ENCODE measurements around the gene RPS27L. TPM values are rescaled to one million over a fixed set of nuclear protein-coding genes. Genes with fewer than 3 reads are reported as not detected.
A peak's percentile ranks its signal among the peaks of the same experiment; 100 is the strongest.

RPS27L gene
- total RNA-seq (97.3 and 134 TPM in 2 replicates), polyA plus RNA-seq (525 and 528 TPM in 2 replicates)

DNA sequence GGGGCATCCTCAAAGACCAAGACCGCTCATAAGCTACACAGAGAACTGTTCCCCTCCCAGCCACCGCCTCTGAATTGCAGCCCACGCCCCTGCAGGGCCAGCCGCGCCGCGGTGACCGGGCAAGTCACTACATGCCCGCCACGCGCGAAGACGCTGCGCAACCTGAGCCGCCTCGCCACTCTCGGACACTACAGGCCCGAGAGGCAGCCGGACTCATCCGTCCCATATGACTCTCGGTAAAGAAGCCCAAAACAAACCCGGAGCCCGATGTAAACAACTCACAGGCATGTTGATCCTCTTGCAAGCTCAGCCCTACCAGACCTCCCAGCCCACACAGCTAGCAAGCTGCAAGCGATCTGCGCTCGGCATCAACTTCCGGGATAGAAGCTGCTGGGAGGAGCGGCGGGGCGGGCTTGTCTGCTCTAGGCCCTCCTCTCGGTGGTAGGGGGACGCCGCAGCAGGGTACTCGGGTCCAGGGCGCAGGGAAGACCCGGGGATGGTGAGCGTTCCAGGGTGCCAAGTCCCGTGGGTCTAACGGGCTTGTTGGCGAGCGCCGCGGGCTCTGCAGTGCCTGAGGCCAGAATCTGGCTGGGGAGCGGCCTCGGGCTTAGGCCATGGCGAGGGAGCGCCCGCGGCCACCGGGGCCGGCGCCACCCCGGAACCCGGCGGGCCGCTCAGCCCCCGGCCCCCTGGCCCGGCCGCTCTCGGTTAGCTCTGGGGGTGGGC is at the start of gene RPS27L:
Gene RPS27L, minus strand, starts transcription at position 360 of the 726 bp plus-strand sequence. Its CDS starts 72 bp downstream, at position 288.
- peak within 1 kb of the TSS; percentile 90 for H3K4me3 ChIP-seq
- DNase-seq (ENCODE audit: low spot score), result peak; percentile 95
- peak within 1 kb of the TSS; percentile 73 for H2AFZ ChIP-seq
- H3K27ac ChIP-seq, result peak within 1 kb of the TSS; percentile 96
- WGBS (ENCODE audit: low lambda C conversion rate, missing lambda C conversion rate), result under 1% methylated on average over 58 of the region's 60 CpGs
- H3K4me2 ChIP-seq, result peak within 1 kb of the TSS; percentile 82
- H3K36me3 ChIP-seq (replicated peaks; ENCODE audit: insufficient read depth, low read depth), result peaks cover 8% of the 10 kb centered on the region
- no peak for TF ChIP-seq CTCF (IDR thresholded peaks at IDR 0.05; ENCODE audit: poor library complexity)
- no peak for TF ChIP-seq EZH2phosphoT487 (IDR thresholded peaks at IDR 0.05; ENCODE audit: low read depth, severe bottlenecking, unreplicated experiment)
- no peak for TF ChIP-seq EZH2 (IDR thresholded peaks at IDR 0.05; ENCODE audit: borderline replicate concordance)
- H4K20me1 ChIP-seq (ENCODE audit: insufficient read depth, poor library complexity, severe bottlenecking), result peaks cover 3% of the 10 kb centered on the region
- peaks cover 47% of the 10 kb centered on the region for H3K79me2 ChIP-seq
- no peaks in the 10 kb centered on the region for H3K9me3 ChIP-seq (ENCODE audit: low read depth)
- H3K27me3 ChIP-seq, result no peaks in the 10 kb centered on the region
- H3K4me1 ChIP-seq (ENCODE audit: insufficient read depth), result peaks cover 10% of the 10 kb centered on the region
- no peaks in the 10 kb centered on the region for H3K9me2 ChIP-seq (replicated peaks; ENCODE audit: insufficient read depth)

GRCh38 chr15:63206079-63206478 is 48.8 kb upstream of the RPS27L start:
- no peaks in the 10 kb centered on the region for H3K9me2 ChIP-seq (replicated peaks; ENCODE audit: insufficient read depth)
- H4K20me1 ChIP-seq (ENCODE audit: insufficient read depth, poor library complexity, severe bottlenecking), result no peaks in the 10 kb centered on the region
- H3K27me3 ChIP-seq, result no peaks in the 10 kb centered on the region
- no peak for TF ChIP-seq EZH2 (IDR thresholded peaks at IDR 0.05; ENCODE audit: borderline replicate concordance)
- no peak for TF ChIP-seq CTCF (IDR thresholded peaks at IDR 0.05; ENCODE audit: poor library complexity)
- no peak for TF ChIP-seq EZH2phosphoT487 (IDR thresholded peaks at IDR 0.05; ENCODE audit: low read depth, severe bottlenecking, unreplicated experiment)
- H3K9me3 ChIP-seq (ENCODE audit: low read depth), result no peaks in the 10 kb centered on the region
- peaks cover 22% of the 10 kb centered on the region for H3K4me1 ChIP-seq (ENCODE audit: insufficient read depth)
- H3K4me3 ChIP-seq, result no peak overlapping the region
- H2AFZ ChIP-seq, result no peak overlapping the region
- no peak overlapping the region for H3K4me2 ChIP-seq
- no peak for DNase-seq (ENCODE audit: low spot score)
- WGBS (ENCODE audit: low lambda C conversion rate, missing lambda C conversion rate), result 67% methylated on average over 2 of the region's 2 CpGs
- H3K27ac ChIP-seq, result no peak overlapping the region
- H3K79me2 ChIP-seq, result peaks cover 83% of the 10 kb centered on the region
- no peaks in the 10 kb centered on the region for H3K36me3 ChIP-seq (replicated peaks; ENCODE audit: insufficient read depth, low read depth)

GRCh38 chr15:63203451-63204090 is 46.3 kb upstream of the RPS27L start:
- Histone ChIP-seq H3K4me3 (no peak overlapping the region), H3K36me3 (replicated peaks; ENCODE audit: insufficient read depth, low read depth) (no peaks in the 10 kb centered on the region), H4K20me1 (ENCODE audit: insufficient read depth, poor library complexity, severe bottlenecking) (no peaks in the 10 kb centered on the region), H3K79me2 (peaks cover 78% of the 10 kb centered on the region), H3K9me2 (replicated peaks; ENCODE audit: insufficient read depth) (no peaks in the 10 kb centered on the region), H2AFZ (no peak overlapping the region), H3K4me2 (no peak overlapping the region), H3K9me3 (ENCODE audit: low read depth) (no peaks in the 10 kb centered on the region), H3K4me1 (ENCODE audit: insufficient read depth) (peaks cover 7% of the 10 kb centered on the region), H3K27ac (no peak overlapping the region), H3K27me3 (no peaks in the 10 kb centered on the region)
- WGBS (ENCODE audit: low lambda C conversion rate, missing lambda C conversion rate), result 88% methylated on average over 9 of the region's 9 CpGs
- TF ChIP-seq EZH2phosphoT487 (IDR thresholded peaks at IDR 0.05; ENCODE audit: low read depth, severe bottlenecking, unreplicated experiment), result no peak
- TF ChIP-seq EZH2 (IDR thresholded peaks at IDR 0.05; ENCODE audit: borderline replicate concordance), result no peak
- no peak for TF ChIP-seq CTCF (IDR thresholded peaks at IDR 0.05; ENCODE audit: poor library complexity)
- no peak for DNase-seq (ENCODE audit: low spot score)
